ENCODE measurements around the gene BDH2. TPM values are rescaled to one million over a fixed set of nuclear protein-coding genes. Genes with fewer than 3 reads are reported as not detected.

Gene BDH2
- total RNA-seq, 6 donors from 2014 or later, result 34.6 to 80.1 (median 56.8) TPM

DNA sequence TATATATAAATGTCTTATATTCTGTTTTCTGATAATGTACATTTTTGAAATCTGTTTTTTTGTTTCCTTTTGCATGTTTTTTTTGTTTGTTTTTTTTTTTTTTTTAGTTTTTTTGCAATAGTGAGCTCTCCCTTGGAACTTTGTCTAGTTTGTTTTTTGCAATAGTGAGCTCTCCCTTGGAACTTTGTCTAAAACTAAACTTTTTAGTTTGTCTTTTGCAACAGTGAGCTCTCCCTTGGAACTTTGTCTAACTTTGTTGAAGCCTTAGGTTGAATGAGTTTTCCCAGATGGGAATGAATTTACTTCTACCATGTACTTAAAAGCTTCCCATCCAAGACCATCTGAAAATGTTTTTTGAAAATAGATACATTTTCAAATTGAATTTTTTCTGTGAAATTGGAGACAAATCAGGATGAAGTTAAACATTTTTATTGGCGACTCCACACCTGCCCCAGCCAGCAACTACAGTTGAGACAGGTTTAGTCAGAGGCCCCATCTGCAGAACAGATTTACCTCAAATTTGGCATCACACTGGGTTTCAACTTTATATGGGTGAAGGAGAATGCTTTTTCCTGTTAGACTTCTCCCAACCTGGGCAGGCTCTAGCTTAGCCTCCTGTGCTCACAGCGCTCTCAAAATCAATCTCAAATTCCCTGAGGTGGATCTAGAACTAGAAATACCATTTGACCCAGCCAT is 39.0 kb downstream of the BDH2 start:
- DNase-seq, result no peak
- H3K4me1 ChIP-seq, result no peaks in the 10 kb centered on the region
- ATAC-seq (ENCODE audit: low FRiP score in 2 of 2), result no peak
- TF ChIP-seq POLR2AphosphoS5 (IDR thresholded peaks at IDR 0.05) (no peak), CTCF (IDR thresholded peaks at IDR 0.05) (no peak), POLR2A (IDR thresholded peaks at IDR 0.05) (no peak), EP300 (IDR thresholded peaks at IDR 0.05) (no peak)
- H3K27ac ChIP-seq, result no peak overlapping the region
- H3K27me3 ChIP-seq, result no peaks in the 10 kb centered on the region
- 100% methylated on average over 2 of the region's 2 CpGs for WGBS, 2 donors
- no peak overlapping the region for H3K4me3 ChIP-seq
- no peaks in the 10 kb centered on the region for H3K9me3 ChIP-seq
- H3K36me3 ChIP-seq, result peaks cover 0 to 3% (median 0%) of the 10 kb centered on the region in 4 donors

DNA sequence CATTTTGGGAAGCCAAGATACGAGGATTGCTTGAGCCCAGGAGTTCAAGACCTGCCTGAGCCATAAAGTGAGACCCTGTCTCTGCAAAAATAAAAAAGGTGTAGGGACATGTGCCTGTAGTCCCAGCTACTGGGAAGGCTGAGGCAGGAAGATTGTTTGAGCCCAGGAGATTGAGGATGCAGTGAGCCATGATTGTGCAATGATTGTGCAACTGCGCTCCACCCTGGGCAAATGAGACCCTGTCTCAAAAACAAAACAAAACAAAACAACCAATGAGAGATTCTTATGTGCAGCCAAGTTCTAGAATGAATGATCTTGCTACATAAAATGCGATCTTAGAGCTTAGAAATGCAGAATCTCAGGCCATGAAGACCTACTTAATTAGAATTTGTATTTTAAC is 45.6 kb downstream of the BDH2 start:
- no peaks in the 10 kb centered on the region for H3K9me3 ChIP-seq
- no peaks in the 10 kb centered on the region for H3K4me1 ChIP-seq
- DNase-seq (no peak), ATAC-seq (ENCODE audit: low FRiP score in 2 of 2) (peak in 1 of 2 donors; percentile 31)
- TF ChIP-seq POLR2AphosphoS5 (IDR thresholded peaks at IDR 0.05) (no peak), CTCF (IDR thresholded peaks at IDR 0.05) (no peak), EP300 (IDR thresholded peaks at IDR 0.05) (no peak), POLR2A (IDR thresholded peaks at IDR 0.05) (no peak)
- H3K36me3 ChIP-seq, result no peaks in the 10 kb centered on the region
- WGBS, 2 donors, result 85 to 91% methylated on average over 3 of the region's 3 CpGs
- no peak overlapping the region for H3K4me3 ChIP-seq
- no peaks in the 10 kb centered on the region for H3K27me3 ChIP-seq
- no peak overlapping the region for H3K27ac ChIP-seq

DNA sequence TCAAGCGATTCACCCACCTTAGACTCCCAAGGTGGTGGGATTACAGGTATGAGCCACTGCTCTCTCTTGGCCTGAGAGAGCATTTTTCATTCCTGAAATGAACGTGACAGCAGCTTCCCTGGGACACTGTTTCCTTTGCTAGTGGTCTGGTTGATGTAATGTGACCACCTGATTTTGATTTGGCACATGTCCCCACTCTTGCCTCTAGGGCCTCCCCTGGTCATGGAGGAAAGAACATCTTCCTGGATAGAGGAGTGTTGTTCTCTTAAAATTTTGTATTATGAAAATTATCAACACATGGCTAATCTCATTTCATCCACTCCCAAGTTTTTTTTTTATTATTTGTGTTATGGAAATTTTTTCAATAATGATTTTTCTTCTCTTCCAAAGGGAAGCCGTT is 46.9 kb downstream of the BDH2 start:
- Histone ChIP-seq H3K27me3 (no peaks in the 10 kb centered on the region), H3K36me3 (no peaks in the 10 kb centered on the region), H3K4me3 (no peak overlapping the region), H3K9me3 (no peaks in the 10 kb centered on the region), H3K4me1 (no peaks in the 10 kb centered on the region), H3K27ac (no peak overlapping the region)
- WGBS, 2 donors, result 87 to 88% methylated on average over 3 of the region's 3 CpGs
- no peak for ATAC-seq (ENCODE audit: low FRiP score in 2 of 2)
- no peak for DNase-seq
- TF ChIP-seq POLR2A (IDR thresholded peaks at IDR 0.05) (no peak), POLR2AphosphoS5 (IDR thresholded peaks at IDR 0.05) (no peak), CTCF (IDR thresholded peaks at IDR 0.05) (no peak), EP300 (IDR thresholded peaks at IDR 0.05) (no peak)

DNA sequence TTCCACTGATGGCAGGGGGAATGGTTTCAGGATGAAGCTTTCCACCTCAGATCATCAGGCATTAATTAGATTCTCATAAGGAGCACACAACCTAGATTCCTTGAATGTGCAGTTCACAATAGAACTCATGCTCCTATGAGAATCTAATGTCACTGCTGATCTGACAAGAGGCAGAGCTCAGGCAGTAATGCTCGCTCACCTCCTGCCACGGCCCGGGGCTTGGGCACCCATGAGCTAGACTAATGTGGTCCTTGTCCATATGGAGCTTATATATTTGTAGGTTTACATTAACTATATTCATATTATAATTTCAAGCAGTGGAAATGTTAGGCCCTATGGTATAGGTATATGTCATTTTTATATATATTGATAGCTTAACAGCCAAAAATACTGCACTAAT is 47.5 kb downstream of the BDH2 start:
- Histone ChIP-seq H3K27ac (no peak overlapping the region), H3K9me3 (no peaks in the 10 kb centered on the region), H3K4me1 (no peaks in the 10 kb centered on the region), H3K27me3 (no peaks in the 10 kb centered on the region), H3K36me3 (no peaks in the 10 kb centered on the region), H3K4me3 (no peak overlapping the region)
- WGBS, 2 donors, result 90 to 99% methylated on average over 3 of the region's 3 CpGs
- ATAC-seq (ENCODE audit: low FRiP score in 2 of 2) (no peak), DNase-seq (peak in 1 of 2 donors; percentile 39)
- TF ChIP-seq EP300 (IDR thresholded peaks at IDR 0.05) (no peak), POLR2AphosphoS5 (IDR thresholded peaks at IDR 0.05) (no peak), POLR2A (IDR thresholded peaks at IDR 0.05) (no peak), CTCF (IDR thresholded peaks at IDR 0.05) (no peak)

Data from upper lobe of left lung (tissue), 6 donors.